Measurements from ENCODE around the gene VTI1B.

- TF ChIP-seq CTCF (IDR thresholded peaks at IDR 0.05 in 2 of 3, conservative IDR thresholded peaks at IDR 0.05 in 1 of 3; ENCODE audit: control insufficient read depth in 2 of 3, extremely low read depth in 1 of 3, insufficient read depth in 1 of 3, low read depth in 3 of 3, low read length in 3 of 3) (no peak), STAT1 (conservative IDR thresholded peaks at IDR 0.05) (no peak), HDAC2 (IDR thresholded peaks at IDR 0.05) (no peak), POLR2AphosphoS5 (IDR thresholded peaks at IDR 0.05; ENCODE audit: low read length) (no peak), KDM1A (IDR thresholded peaks at IDR 0.05; ENCODE audit: borderline replicate concordance) (no peak), KAT2A (conservative IDR thresholded peaks at IDR 0.05; ENCODE audit: control insufficient read depth, low read depth, low read length) (no peak), CBX3 (IDR thresholded peaks at IDR 0.05; ENCODE audit: borderline replicate concordance, low read depth) (no peak), POLR2AphosphoS2 (IDR thresholded peaks at IDR 0.05; ENCODE audit: low read depth, low read length) (no peak), SPI1 (IDR thresholded peaks at IDR 0.05; ENCODE audit: borderline replicate concordance, insufficient read depth, low read depth, low read length) (no peak), CBFB (IDR thresholded peaks at IDR 0.05; ENCODE audit: low read depth) (no peak), DPF2 (IDR thresholded peaks at IDR 0.05) (no peak)
- TF ChIP-seq, protein P1, sequence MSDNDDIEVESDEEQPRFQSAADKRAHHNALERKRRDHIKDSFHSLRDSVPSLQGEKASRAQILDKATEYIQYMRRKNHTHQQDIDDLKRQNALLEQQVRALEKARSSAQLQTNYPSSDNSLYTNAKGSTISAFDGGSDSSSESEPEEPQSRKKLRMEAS (IDR thresholded peaks at IDR 0.05; ENCODE audit: low read depth, low read length): no peak
Observed at GRCh38 chr14:67719866-67720265, 45.4 kb upstream of the VTI1B start.

Measured in GM12878 (cell line).